Neutrophil (primary cell): ENCODE data around the gene CSTPP1.

ENCODE experiments used
- H3K27ac ChIP-seq: fragments of 200-600 bp; sonication (generic); 2 replicates; pipeline ENCODE4 v1.5.1; 2016; ENCODE audit warnings: mild to moderate bottlenecking, moderate library complexity
- H3K27me3 ChIP-seq: fragments of 200-600 bp; sonication (generic); 2 replicates; pipeline ENCODE4 v1.6.0; 2016; ENCODE audit warnings: mild to moderate bottlenecking
- H3K36me3 ChIP-seq: fragments of 200-600 bp; sonication (generic); 2 replicates; pipeline ENCODE4 v1.5.1; 2017
- H3K4me1 ChIP-seq, 2 experiments: fragments of 200-600 bp in 1 of 2; sonication (generic) in 1 of 2; 1 replicate in 1 of 2; 2 replicates in 1 of 2; pipeline versions ENCODE4 v1.5.1 to v1.6.1; 2013 to 2016; ENCODE audit warnings: low read depth in 1 of 2, low read length in 1 of 2, mild to moderate bottlenecking in 1 of 2, moderate library complexity in 1 of 2; ENCODE audit not compliant: control insufficient read depth in 1 of 2, insufficient read depth in 1 of 2
- H3K4me3 ChIP-seq, 2 experiments: fragments of 200-600 bp in 1 of 2; sonication (generic) in 1 of 2; 1 replicate in 1 of 2; 2 replicates in 1 of 2; pipeline ENCODE4 v1.5.1; 2013 to 2016; ENCODE audit warnings: low read depth in 1 of 2, low read length in 1 of 2, mild to moderate bottlenecking in 1 of 2, moderate library complexity in 1 of 2
- H3K9me3 ChIP-seq: fragments of 200-600 bp; sonication (generic); 2 replicates; pipeline ENCODE4 v1.5.1; 2016
- TF ChIP-seq, protein P1 (sequence below): fragments of 200-600 bp; sonication (generic); IDR thresholded peaks from 2 replicates; pipeline ENCODE4 v1.5.1; 2016; ENCODE audit warnings: antibody characterized with exemption

The CSTPP1 gene

DNA sequence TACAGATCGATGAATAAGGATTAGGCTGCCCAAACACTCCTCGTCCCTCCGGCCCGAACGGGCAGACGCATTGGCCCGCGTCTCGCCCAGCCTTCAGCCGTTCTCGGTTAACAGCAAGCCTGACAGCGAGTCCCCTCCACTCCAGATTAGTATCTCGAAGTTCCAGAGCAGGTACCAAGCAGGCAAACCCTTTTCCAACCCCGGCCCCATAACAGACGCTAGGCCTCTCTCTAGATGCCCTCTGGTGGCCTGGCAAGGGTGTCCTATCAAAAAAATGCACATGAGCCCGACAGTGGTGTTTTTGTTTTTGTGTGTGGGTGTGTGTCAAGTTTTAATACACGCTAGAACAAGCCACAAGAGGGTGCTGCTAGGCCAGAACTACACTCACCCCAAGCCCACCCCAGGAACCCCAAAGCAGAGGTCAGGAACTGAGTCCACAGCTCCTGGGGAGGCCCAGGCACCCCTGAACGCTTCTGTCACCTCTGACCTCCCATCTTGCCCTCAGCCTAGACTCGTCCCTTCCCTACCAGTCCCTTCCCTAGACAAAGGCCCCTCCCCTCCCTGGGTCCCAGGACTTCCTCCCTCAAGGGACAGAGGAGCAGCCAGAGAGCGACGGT, 240.8 kb downstream of the CSTPP1 start:
- peak overlapping the region; percentile 81 for H3K27ac ChIP-seq
- peak overlapping the region; percentile 98 to 99 for H3K4me3 ChIP-seq
- no peaks in the 10 kb centered on the region for H3K27me3 ChIP-seq
- TF ChIP-seq, protein P1, sequence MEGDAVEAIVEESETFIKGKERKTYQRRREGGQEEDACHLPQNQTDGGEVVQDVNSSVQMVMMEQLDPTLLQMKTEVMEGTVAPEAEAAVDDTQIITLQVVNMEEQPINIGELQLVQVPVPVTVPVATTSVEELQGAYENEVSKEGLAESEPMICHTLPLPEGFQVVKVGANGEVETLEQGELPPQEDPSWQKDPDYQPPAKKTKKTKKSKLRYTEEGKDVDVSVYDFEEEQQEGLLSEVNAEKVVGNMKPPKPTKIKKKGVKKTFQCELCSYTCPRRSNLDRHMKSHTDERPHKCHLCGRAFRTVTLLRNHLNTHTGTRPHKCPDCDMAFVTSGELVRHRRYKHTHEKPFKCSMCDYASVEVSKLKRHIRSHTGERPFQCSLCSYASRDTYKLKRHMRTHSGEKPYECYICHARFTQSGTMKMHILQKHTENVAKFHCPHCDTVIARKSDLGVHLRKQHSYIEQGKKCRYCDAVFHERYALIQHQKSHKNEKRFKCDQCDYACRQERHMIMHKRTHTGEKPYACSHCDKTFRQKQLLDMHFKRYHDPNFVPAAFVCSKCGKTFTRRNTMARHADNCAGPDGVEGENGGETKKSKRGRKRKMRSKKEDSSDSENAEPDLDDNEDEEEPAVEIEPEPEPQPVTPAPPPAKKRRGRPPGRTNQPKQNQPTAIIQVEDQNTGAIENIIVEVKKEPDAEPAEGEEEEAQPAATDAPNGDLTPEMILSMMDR: no peak
- H3K4me1 ChIP-seq: peaks cover 21 to 23% of the 10 kb centered on the region in 2 experiments
- H3K36me3 ChIP-seq: peaks cover 27% of the 10 kb centered on the region
- H3K9me3 ChIP-seq: no peaks in the 10 kb centered on the region

DNA sequence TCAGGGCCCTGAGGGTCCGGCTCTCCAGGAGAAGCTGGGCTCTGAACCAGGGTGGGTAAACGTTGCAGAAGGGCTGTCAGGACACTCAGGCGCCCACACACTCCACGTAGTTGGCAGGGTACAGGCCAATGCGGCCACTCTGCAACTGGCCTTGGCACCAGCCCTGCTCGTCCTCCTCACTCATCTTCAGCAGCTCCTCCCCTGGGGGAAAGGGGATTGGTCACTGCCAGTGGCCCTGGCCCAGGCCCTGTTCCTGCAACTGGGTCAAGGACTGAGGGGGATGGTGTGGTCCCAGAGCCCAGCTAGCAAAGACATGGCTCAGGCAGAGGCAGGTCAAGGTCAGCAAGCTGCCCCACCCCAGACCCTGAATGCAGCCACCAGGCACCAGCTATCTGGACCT, 241.3 kb downstream of the CSTPP1 start:
- TF ChIP-seq, protein P1: no peak

DNA sequence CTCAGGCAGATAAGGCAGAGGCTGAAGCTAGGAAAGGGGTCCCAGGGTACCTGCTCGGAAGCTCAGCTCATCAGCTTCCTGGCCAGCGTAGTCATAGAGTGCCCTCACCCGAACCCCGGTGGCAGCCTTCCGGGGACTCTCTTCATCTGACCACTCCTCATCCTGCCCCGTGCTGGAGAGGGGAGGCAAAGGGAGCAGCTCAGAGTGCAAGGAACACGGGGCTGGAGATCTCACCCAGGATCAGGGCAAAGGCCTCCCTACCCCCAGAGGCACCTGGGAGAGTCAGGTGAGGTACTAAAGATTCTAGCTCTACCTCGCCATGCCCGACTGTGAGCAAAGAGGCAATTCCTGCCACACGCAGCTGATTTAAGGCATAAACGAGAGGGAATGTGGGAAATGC, 241.8 kb downstream of the CSTPP1 start:
- H3K9me3 ChIP-seq: no peaks in the 10 kb centered on the region
- H3K36me3 ChIP-seq: peaks cover 17% of the 10 kb centered on the region
- peaks cover 21 to 23% of the 10 kb centered on the region in 2 experiments for H3K4me1 ChIP-seq
- peak overlapping the region; percentile 81 for H3K27ac ChIP-seq
- TF ChIP-seq, protein P1: no peak
- H3K27me3 ChIP-seq: peaks cover 6% of the 10 kb centered on the region
- H3K4me3 ChIP-seq: no peak overlapping the region

More for the DNA sequence above, 241.3 kb downstream of the CSTPP1 start:
- Histone ChIP-seq H3K4me3 (peak overlapping the region; percentile 98 to 99), H3K27me3 (peaks cover under 1% of the 10 kb centered on the region), H3K36me3 (peaks cover 22% of the 10 kb centered on the region), H3K4me1 (peaks cover 21 to 23% of the 10 kb centered on the region in 2 experiments), H3K27ac (peak overlapping the region; percentile 81), H3K9me3 (no peaks in the 10 kb centered on the region)

DNA sequence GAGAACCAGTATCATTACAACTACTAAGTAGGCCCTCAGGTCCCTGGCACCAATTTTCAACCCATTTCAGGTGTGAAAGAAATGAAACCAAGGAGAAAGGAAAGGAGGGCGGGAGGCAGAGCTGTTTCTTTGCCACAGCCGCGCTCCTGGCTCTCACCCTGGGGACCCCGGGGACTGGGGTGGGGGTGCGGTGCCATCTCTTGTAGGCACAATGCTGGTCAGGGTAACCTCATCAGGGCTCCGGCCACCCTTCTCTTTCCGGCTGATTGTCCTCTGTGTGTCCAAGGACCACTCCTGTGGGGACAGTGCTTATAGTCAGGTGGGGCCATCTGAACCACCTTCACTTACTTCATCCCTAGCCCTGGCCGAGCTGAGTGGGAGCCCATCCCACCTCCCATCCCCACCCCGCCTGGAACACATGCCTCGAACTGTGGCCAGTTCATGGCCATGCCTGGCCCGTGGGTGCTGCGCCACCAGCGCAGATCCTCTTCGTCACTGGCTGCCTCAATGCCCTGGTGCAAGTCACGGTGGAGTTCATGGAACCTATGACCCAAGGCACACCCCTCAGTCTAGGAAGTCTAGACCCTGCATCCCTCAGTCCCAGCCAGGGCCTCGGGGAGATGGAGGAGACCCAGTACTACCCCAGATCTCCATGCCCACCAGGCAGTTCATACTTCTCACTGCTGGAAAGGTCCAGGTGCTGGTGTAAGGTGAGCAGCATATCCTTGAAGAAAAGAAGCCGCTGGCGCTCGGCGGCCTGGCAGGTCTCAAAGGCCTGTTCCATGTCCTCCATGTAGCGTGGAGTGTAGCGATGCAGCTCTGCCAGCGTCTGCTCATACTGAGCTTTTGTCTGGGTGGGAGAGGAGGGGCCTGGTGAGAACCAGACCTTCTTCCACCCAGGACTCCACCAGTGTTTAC, 242.4 kb downstream of the CSTPP1 start:
- H3K4me1 ChIP-seq: peaks cover 21 to 23% of the 10 kb centered on the region in 2 experiments
- H3K27me3 ChIP-seq: peaks cover 12% of the 10 kb centered on the region
- TF ChIP-seq, protein P1: no peak
- no peak overlapping the region for H3K4me3 ChIP-seq
- peaks cover 10% of the 10 kb centered on the region for H3K36me3 ChIP-seq
- H3K27ac ChIP-seq: no peak overlapping the region
- H3K9me3 ChIP-seq: no peaks in the 10 kb centered on the region

DNA sequence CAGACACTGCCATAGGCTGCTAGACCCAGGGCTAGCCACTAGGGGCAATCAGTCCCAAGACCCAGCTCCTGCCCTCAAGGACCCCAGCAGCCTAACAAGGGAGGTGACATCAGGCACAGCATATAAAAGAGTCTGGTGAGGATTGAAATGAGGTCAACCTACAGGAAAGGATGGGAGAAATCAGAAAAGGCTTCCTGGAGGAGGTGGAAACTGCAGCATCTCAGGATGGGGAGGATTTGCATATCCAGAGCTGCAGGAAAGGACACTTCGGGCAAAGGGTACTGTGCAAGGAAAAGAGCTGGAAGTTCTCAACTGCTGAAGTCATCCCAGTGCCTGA, 243.1 kb downstream of the CSTPP1 start:
- TF ChIP-seq, protein P1: no peak
- no peak overlapping the region for H3K4me3 ChIP-seq
- peaks cover 21 to 23% of the 10 kb centered on the region in 2 experiments for H3K4me1 ChIP-seq
- peaks cover 9% of the 10 kb centered on the region for H3K36me3 ChIP-seq
- H3K27me3 ChIP-seq: peaks cover 19% of the 10 kb centered on the region
- H3K27ac ChIP-seq: no peak overlapping the region
- H3K9me3 ChIP-seq: no peaks in the 10 kb centered on the region
